Sigmoid colon (tissue), 7 donors: ENCODE measurements around the gene STX18. TPM values are rescaled to one million over a fixed set of nuclear protein-coding genes. Genes with fewer than 3 reads are reported as not detected.
"Not testable (repeated sequence)": the region's sequence is repeated elsewhere in the genome, so short reads cannot be mapped to it uniquely, and the experiment has no call there.

Experiments
- DNase-seq: peaks from one replicate; pipeline ENCODE4 v3.0.0-alpha.2; 2019
- H3K27ac ChIP-seq, 4 donors: fragments of 200-600 bp; sonication (generic); one replicate each; pipeline ENCODE4 v1.5.1; 2016 to 2019; ENCODE audit warnings: mild to moderate bottlenecking in 1 of 4
- H3K27me3 ChIP-seq, 3 donors: fragments of 200-600 bp; sonication (generic); one replicate each; pipeline ENCODE4 v1.5.1; 2019; ENCODE audit warnings: mild to moderate bottlenecking in 1 of 3
- H3K36me3 ChIP-seq, 4 donors: fragments of 200-600 bp; sonication (generic); one replicate each; pipeline ENCODE4 v1.5.1; 2016 to 2019
- H3K4me1 ChIP-seq, 4 donors: fragments of 200-600 bp; sonication (generic); one replicate each; pipeline ENCODE4 v1.5.1; 2017 to 2019
- H3K4me3 ChIP-seq, 4 donors: fragments of 200-600 bp; sonication (generic); one replicate each; pipeline ENCODE4 v1.5.1; 2017 to 2019; ENCODE audit warnings: mild to moderate bottlenecking in 2 of 4, moderate library complexity in 1 of 4
- H3K9me3 ChIP-seq, 4 donors: fragments of 200-600 bp in 3 of 4; sonication (generic) in 3 of 4; one replicate each; pipeline versions ENCODE4 v1.5.1 to v1.6.1; 2013 to 2019
- CTCF ChIP-seq, 4 experiments: fragments of 450-650 bp in 3 of 4; fragments of 200-600 bp in 1 of 4; IDR thresholded peaks; one replicate each; pipeline ENCODE4 v1.5.1; 2016 to 2019; ENCODE audit warnings: antibody characterized with exemption in 4 of 4, mild to moderate bottlenecking in 3 of 4, moderate library complexity in 2 of 4
- EP300 ChIP-seq, 4 donors: sonication (generic); formaldehyde crosslinking; IDR thresholded peaks; one replicate each; pipeline ENCODE4 v1.6.1; 2017; ENCODE audit warnings: antibody characterized with exemption in 4 of 4
- POLR2A ChIP-seq, 2 donors: fragments of 450-650 bp; IDR thresholded peaks; one replicate each; pipeline ENCODE4 v1.6.1; 2016; ENCODE audit warnings: antibody characterized with exemption in 2 of 2, mild to moderate bottlenecking in 2 of 2, moderate library complexity in 2 of 2
- POLR2AphosphoS5 ChIP-seq, 4 donors: sonication (generic); formaldehyde crosslinking; IDR thresholded peaks; one replicate each; pipeline ENCODE4 v1.6.1; 2017; ENCODE audit warnings: antibody characterized with exemption in 4 of 4
- WGBS, 2 donors: extraction: QIAGEN DNeasy Blood & Tissue Kit; methylation state at CpG; one replicate each; pipeline ENCODE4 v1.1.7; 2013; 5-methylcytosine and 5-hydroxymethylcytosine counted together
- intact Hi-C: fragments of 100-400 bp; cut with DNase I; formaldehyde crosslinking; loops from one replicate; pipeline ENCODE4 v1.15.1; 2023
- polyA plus RNA-seq, 3 donors: library from polyadenylated mRNA; stranded (reverse); fragments of 200-250 nt; gene quantifications; one replicate each; pipeline ENCODE4 v1.2.3, GENCODE V29; 2013
- total RNA-seq, 4 donors: library from RNA; depleted of rRNA; stranded (reverse); fragments of >200 nt; gene quantifications; one replicate each; pipeline ENCODE4 v1.1.0, GENCODE V29; 2016
- donor health status: healthy with polysubstance abuse.
- donor health status: Bipolar disorder and iron deficiency.
- donor health status: healthy.

Gene STX18
- total and polyA plus RNA-seq, 7 donors, result 23.5 to 45.1 (median 26.3) TPM

GRCh38 chr4:4509521-4509920, 32.3 kb downstream of the STX18 start:
- Histone ChIP-seq H3K36me3 (no peaks in the 10 kb centered on the region), H3K27me3 (no peaks in the 10 kb centered on the region), H3K9me3 (no peaks in the 10 kb centered on the region), H3K27ac (no peak overlapping the region), H3K4me1 (peaks cover 0 to 20% (median 8%) of the 10 kb centered on the region in 4 donors), H3K4me3 (no peak overlapping the region)
- DNase-seq, result no peak
- 95 to 99% methylated on average over 2 of the region's 2 CpGs for WGBS, 2 donors
- TF ChIP-seq EP300 (IDR thresholded peaks at IDR 0.05) (no peak), POLR2AphosphoS5 (IDR thresholded peaks at IDR 0.05) (no peak)
- intact Hi-C loops, result no loop called here

- no peaks in the 10 kb centered on the region for H3K27me3 ChIP-seq
- no peaks in the 10 kb centered on the region for H3K36me3 ChIP-seq
- TF ChIP-seq POLR2A (IDR thresholded peaks at IDR 0.05) (no peak), CTCF (IDR thresholded peaks at IDR 0.05) (peak in 3 of 4 experiments; percentile 19 to 42 (median 38))
- DNase-seq, result no peak
- H3K9me3 ChIP-seq, result no peaks in the 10 kb centered on the region
- H3K4me1 ChIP-seq, result peaks cover 0 to 16% (median 8%) of the 10 kb centered on the region in 4 donors
- peak overlapping the region in 1 of 4 donors; percentile 25 for H3K4me3 ChIP-seq
- peak overlapping the region in 2 of 4 donors; percentile 71 to 75 for H3K27ac ChIP-seq
- 72 to 78% methylated on average over 4 of the region's 4 CpGs for WGBS, 2 donors
- intact Hi-C loops, result no loop called here
Observed at GRCh38 chr4:4507923-4508322, 33.9 kb downstream of the STX18 start.

- Histone ChIP-seq H3K4me1 (peaks cover 0 to 16% (median 8%) of the 10 kb centered on the region in 4 donors), H3K27me3 (no peaks in the 10 kb centered on the region), H3K36me3 (no peaks in the 10 kb centered on the region), H3K27ac (peak overlapping the region in 3 of 4 donors; percentile 62 to 75 (median 71)), H3K4me3 (peak overlapping the region in 3 of 4 donors; percentile 17 to 25 (median 25)), H3K9me3 (no peaks in the 10 kb centered on the region)
- TF ChIP-seq EP300 (IDR thresholded peaks at IDR 0.05) (no peak), POLR2AphosphoS5 (IDR thresholded peaks at IDR 0.05) (no peak)
- WGBS, 2 donors, result 53 to 86% methylated on average over 14 of the region's 14 CpGs
- intact Hi-C loops, result no loop called here
- peak; percentile 68 for DNase-seq
Observed at GRCh38 chr4:4507403-4507802, 34.4 kb downstream of the STX18 start.

- peak overlapping the region in 3 of 4 donors; percentile 62 to 75 (median 71) for H3K27ac ChIP-seq
- peak in 2 of 4 donors; percentile 10 to 34 for TF ChIP-seq POLR2AphosphoS5 (IDR thresholded peaks at IDR 0.05)
- TF ChIP-seq CTCF (IDR thresholded peaks at IDR 0.05), result no peak
- no peak for TF ChIP-seq POLR2A (IDR thresholded peaks at IDR 0.05)
- no peak for TF ChIP-seq EP300 (IDR thresholded peaks at IDR 0.05)
Observed at GRCh38 chr4:4506961-4507360, 34.9 kb downstream of the STX18 start.

GRCh38 chr4:4505211-4505610, 36.6 kb downstream of the STX18 start:
- H3K27me3 ChIP-seq, H3K4me3 ChIP-seq, intact Hi-C loops, DNase-seq, H3K9me3 ChIP-seq, H3K27ac ChIP-seq, H3K36me3 ChIP-seq: not testable (repeated sequence)
- peaks cover 0 to 16% (median 8%) of the 10 kb centered on the region in 4 donors for H3K4me1 ChIP-seq
- 66 to 89% methylated on average over 9 of the region's 9 CpGs for WGBS, 2 donors

More at GRCh38 chr4:4506961-4507360, 34.9 kb downstream of the STX18 start:
- WGBS, 2 donors, result 16 to 57% methylated on average over 5 of the region's 5 CpGs
- Histone ChIP-seq H3K9me3 (no peaks in the 10 kb centered on the region), H3K36me3 (no peaks in the 10 kb centered on the region), H3K4me3 (peak overlapping the region in 3 of 4 donors; percentile 17 to 25 (median 25)), H3K27me3 (no peaks in the 10 kb centered on the region), H3K4me1 (peaks cover 0 to 16% (median 8%) of the 10 kb centered on the region in 4 donors)
- intact Hi-C loops, result no loop called here
- DNase-seq, result peak; percentile 71

GRCh38 chr4:4504783-4505182, 37.1 kb downstream of the STX18 start:
- no peak for TF ChIP-seq POLR2AphosphoS5 (IDR thresholded peaks at IDR 0.05)
- no peak for TF ChIP-seq POLR2A (IDR thresholded peaks at IDR 0.05)
- no peak for TF ChIP-seq EP300 (IDR thresholded peaks at IDR 0.05)
- no peak for TF ChIP-seq CTCF (IDR thresholded peaks at IDR 0.05)
- H3K27me3 ChIP-seq, result no peaks in the 10 kb centered on the region
- WGBS, 2 donors, result 87 to 91% methylated on average over 2 of the region's 2 CpGs
- H3K4me3 ChIP-seq, result no peak overlapping the region
- intact Hi-C loops, result no loop called here
- H3K27ac ChIP-seq, result no peak overlapping the region
- no peaks in the 10 kb centered on the region for H3K36me3 ChIP-seq
- peaks cover 0 to 16% (median 8%) of the 10 kb centered on the region in 4 donors for H3K4me1 ChIP-seq
- H3K9me3 ChIP-seq, result no peaks in the 10 kb centered on the region
- no peak for DNase-seq
